LNCAP (cell line): ENCODE results near the gene FAM20C.

Experiments
- CTCF ChIP-seq: fragments of 450-650 bp; IDR thresholded peaks from 2 replicates; pipeline ENCODE4 v1.5.1; 2017; ENCODE audit warnings: mild to moderate bottlenecking

Gene FAM20C

GRCh38 chr7:240146-240676, 47.8 kb downstream of the FAM20C start:
- TF ChIP-seq CTCF = no peak

GRCh38 chr7:240887-241421, 48.6 kb downstream of the FAM20C start:
- no peak for TF ChIP-seq CTCF

- no peak for TF ChIP-seq CTCF
Measured at GRCh38 chr7:241513-241912, 49.1 kb downstream of the FAM20C start.

GRCh38 chr7:244974-245373, 52.6 kb downstream of the FAM20C start:
- no peak for TF ChIP-seq CTCF

- no peak for TF ChIP-seq CTCF
Measured at GRCh38 chr7:245574-246295, 53.4 kb downstream of the FAM20C start.

- no peak for TF ChIP-seq CTCF
Measured at GRCh38 chr7:246451-246850, 54.1 kb downstream of the FAM20C start.

- TF ChIP-seq CTCF = no peak
Measured at GRCh38 chr7:247181-247580, 54.8 kb downstream of the FAM20C start.
